Melanocyte of skin (primary cell): ENCODE data around the gene IFNA10. TPM values are rescaled to one million over a fixed set of nuclear protein-coding genes. Genes with fewer than 3 reads are reported as not detected.

Experiments
- small RNA-seq, 2 donors: library from RNA; depleted of rRNA; stranded (forward); fragments of <200 nt; gene quantifications; one replicate each; pipeline ENCODE3, GENCODE V24; 2012
- total RNA-seq, 2 donors: library from RNA; depleted of rRNA; stranded (reverse); fragments of >200 nt; gene quantifications; 2 replicates each; pipeline ENCODE4 v1.2.3, GENCODE V29; 2012

The IFNA10 gene
- not detected for total RNA-seq

DNA sequence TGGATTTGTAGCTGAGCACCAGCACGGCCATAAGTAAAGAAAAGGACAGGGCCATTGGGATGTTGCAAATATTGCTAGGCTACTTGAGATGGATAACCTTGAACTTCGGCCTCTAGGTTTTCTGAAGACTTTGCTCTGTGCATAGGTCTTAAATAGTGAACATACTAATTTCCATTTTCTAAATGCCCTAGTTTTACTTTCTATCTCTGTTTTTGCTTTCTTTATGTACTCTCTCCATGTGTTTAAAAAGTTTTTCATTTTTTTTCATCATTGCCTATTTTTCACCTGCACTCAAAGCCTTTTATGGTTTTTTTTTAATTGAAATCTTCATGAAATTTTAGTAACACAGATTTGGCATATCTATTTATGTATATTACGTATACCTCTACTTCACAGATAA, at the start of gene IFNA10:
IFNA10 (minus strand) TSS at position 101 of the 400 bp plus-strand sequence; CDS start at position 55, 46 bp downstream.

GRCh38 chr9:21239911-21240310, 33.0 kb upstream of the IFNA10 start, which contains the start of gene IFNA14:
IFNA14 (minus strand) TSS chr9:21240005; CDS start chr9:21239935, 70 bp downstream.

GRCh38 chr9:21228122-21228521, 21.2 kb upstream of the IFNA10 start, which contains the start of gene IFNA17:
IFNA17 (minus strand) TSS chr9:21228222; CDS start chr9:21228173, 49 bp downstream.

GRCh38 chr9:21217211-21217610, 10.3 kb upstream of the IFNA10 start, which contains the start of gene IFNA16:
IFNA16 (minus strand) TSS chr9:21217311; CDS start chr9:21217305, 6 bp downstream.

GRCh38 chr9:21202105-21202504, 4.8 kb downstream of the IFNA10 start, which contains the start of gene IFNA7:
IFNA7 (minus strand) TSS chr9:21202205; CDS start chr9:21202165, 40 bp downstream.

GRCh38 chr9:21187487-21187886, 19.5 kb downstream of the IFNA10 start, which contains the start of gene IFNA4:
IFNA4 (minus strand) TSS chr9:21187587; CDS start chr9:21187531, 56 bp downstream.

DNA sequence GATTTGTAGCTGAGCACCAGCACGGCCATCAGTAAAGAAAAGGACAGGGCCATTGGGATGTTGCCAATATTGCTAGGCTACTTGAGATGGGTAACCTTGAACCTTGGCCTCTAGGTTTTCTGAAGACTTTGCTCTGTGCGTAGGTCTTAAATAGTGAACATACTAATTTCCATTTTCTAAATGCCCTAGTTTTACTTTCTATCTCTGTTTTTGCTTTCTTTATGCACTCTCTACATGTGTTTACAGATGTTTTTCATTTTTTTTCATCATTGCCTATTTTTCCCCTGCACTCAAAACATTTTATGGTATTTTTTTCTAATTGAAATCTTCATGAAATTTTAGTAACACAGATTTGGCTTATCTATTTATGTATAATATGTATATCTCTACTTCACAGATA, 40.4 kb downstream of the IFNA10 start, which contains the start of gene IFNA21:
IFNA21 (minus strand) TSS at position 101 of the 400 bp plus-strand sequence; CDS start at position 53, 48 bp downstream.

Small RNA genes within 50 kb of the gene (small RNA-seq; reads per million reads assigned to genes)
- 0 reads per million in 2 donors for gene RF00019

Other genes starting within 250 kb of the IFNA10 start
- 1 to 10 TPM; 3.4 to 4.7 TPM for gene HACD4, start 175.5 kb downstream of the IFNA10 start, total RNA-seq
- gene IFNB1, start 129.2 kb downstream of the IFNA10 start, total RNA-seq, result 1 to 10 TPM in 1 of 2 donors, under 1 TPM in 1; 0.69 to 2.0 TPM
- gene IFNW1, start 65.3 kb downstream of the IFNA10 start, total RNA-seq, result not detected
- gene IFNA21, start 40.5 kb downstream of the IFNA10 start, total RNA-seq, result not detected
- not detected for gene IFNA4, start 19.6 kb downstream of the IFNA10 start, total RNA-seq
- not detected for gene IFNA7, start 4.9 kb downstream of the IFNA10 start, total RNA-seq
- gene IFNA16, start 10.2 kb upstream of the IFNA10 start, total RNA-seq, result not detected
- gene IFNA17, start 21.1 kb upstream of the IFNA10 start, total RNA-seq, result not detected
- not detected for gene IFNA14, start 32.9 kb upstream of the IFNA10 start, total RNA-seq
- gene IFNA5, start 98.2 kb upstream of the IFNA10 start, total RNA-seq, result not detected
- gene KLHL9, start 128.3 kb upstream of the IFNA10 start, total RNA-seq, result 10 to 100 TPM; 29.9 to 34.6 TPM
- not detected for gene IFNA6, start 143.7 kb upstream of the IFNA10 start, total RNA-seq
- gene IFNA13, start 160.9 kb upstream of the IFNA10 start, total RNA-seq, result not detected
- not detected for gene IFNA2, start 178.3 kb upstream of the IFNA10 start, total RNA-seq
- not detected for gene IFNA8, start 202.0 kb upstream of the IFNA10 start, total RNA-seq
- not detected for gene IFNA1, start 233.3 kb upstream of the IFNA10 start, total RNA-seq